HG03066 (cell line): ENCODE measurements around the gene GRM8.
"Not testable (repeated sequence)": the region's sequence is repeated elsewhere in the genome, so short reads cannot be mapped to it uniquely, and the experiment has no call there.

Source experiments
- ATAC-seq: cut with Tn5 transposase; IDR thresholded peaks from one replicate; pipeline ENCODE4 v1.9.1; 2021; ENCODE audit warnings: low read depth; ENCODE audit not compliant: unreplicated experiment

GRM8 gene

DNA sequence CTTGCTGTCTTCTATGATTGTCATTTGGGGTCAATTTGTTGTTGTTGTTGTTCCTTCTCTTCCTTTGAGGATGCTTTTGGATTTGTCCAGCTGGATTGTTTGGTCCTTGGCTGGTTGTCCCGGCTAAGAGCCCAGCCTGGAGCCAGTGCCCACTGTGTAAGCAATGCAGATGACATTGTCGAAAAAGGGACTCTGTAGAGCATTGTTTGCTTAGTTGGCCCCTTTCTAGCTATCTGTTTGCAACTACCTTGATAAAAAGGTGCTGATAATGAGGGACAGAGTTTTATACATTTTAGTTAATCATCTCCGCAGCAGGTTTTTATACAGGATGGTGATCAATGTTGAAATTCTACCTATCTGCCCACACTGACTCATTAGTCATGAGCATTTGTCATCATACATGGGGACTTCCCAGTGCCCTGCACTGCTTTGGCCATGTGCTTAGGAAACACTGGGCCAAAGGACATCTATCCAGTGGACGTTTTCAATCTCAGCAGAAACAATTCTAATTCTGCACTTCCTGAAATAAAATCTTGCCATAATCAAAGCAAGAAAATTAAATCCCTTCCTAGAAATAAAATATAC lies 311.9 kb downstream of the GRM8 start:
- ATAC-seq: no peak

DNA sequence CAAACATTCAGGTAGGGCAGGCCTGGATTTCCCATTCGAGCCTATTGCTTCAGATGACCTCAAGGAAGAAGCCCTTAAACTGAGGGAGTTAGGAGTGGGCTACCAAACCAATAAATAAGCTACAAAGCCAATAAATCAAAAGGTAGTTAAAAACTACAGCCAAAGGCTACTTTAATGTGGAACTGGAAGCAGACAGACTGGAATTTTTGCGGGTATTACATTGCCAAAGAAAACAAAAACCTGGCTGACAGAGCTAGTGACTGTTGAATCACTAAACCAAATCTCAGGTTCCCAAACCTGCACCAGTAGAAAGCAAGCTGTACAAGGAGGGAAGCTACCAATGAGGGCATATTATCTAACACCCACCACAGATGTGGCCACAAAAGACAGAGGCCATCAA lies 315.6 kb downstream of the GRM8 start:
- no peak for ATAC-seq

DNA sequence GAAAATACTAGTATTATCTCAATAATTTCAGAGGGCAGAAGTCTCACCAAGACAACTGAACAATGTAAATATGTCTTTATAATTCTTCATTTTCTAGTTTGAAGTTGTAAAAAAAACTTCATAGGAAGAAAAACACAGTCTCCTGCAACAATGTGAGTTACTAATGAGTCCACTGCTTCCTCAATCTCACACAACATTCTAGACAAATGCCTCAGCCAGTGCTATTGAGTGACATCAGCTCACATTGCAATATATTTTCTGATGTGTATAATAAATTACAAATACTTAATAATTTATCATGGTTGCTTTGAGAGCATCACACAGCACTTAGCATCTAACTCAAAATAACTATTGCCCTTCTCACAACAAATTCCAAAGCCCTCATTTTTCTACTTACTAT lies 321.2 kb downstream of the GRM8 start:
- ATAC-seq: no peak

DNA sequence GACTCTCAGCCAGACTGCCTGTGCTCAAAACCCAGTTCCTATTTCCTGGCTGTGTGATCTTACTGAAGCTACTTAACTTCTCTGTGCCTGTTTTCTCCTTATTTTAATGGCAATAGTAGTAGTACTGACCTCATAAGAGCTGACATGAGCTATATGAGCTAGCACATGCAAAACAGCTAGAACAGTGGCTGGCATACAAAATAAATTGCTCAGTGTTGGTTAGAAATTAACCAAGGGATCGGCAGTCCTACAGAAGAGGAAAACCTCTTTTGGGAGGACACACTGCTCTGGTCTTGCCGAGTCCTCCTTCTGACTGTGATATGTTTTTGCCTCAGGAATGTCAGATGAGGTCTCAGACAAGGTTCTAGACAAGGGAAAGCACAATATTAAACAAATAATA lies 322.6 kb downstream of the GRM8 start:
- no peak for ATAC-seq

DNA sequence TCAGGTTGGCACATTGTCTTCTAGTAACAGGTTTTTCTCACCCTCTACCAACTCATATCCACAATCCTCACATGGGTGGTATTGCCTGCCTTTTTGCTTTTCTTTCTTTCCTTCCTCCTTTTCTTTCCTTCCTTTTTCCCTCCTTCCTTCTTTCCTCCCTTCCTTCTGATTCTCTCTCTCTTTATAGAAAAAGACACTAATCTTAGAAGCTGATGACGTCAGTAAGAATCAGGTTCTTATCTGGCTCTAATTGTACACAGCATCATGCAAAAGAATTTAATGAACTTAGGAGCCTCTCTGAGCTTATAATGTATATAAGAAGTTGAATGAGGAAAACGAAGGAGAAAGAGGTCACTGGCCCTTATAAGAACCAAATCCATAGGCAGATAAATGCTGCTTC lies 328.3 kb downstream of the GRM8 start:
- ATAC-seq: no peak

DNA sequence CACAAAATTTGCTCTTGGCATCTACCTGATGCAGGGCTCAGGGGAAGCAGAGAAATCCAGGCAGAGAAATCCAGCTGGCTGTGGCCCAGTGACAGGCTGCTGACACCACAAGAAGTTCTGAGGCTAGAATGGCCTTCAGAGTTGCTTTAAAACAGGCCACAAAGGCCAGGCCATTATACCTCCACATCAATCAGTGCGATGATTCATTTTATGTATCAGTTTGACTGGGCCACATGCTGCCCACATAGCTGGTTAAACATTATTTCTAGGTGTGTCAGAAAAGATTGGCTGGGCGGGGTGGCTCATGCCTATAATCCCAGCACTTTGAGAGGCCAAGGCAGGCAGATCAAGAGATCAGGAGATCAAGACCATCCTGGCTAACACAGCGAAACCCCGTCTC lies 341.1 kb downstream of the GRM8 start:
- not testable (repeated sequence) for ATAC-seq

DNA sequence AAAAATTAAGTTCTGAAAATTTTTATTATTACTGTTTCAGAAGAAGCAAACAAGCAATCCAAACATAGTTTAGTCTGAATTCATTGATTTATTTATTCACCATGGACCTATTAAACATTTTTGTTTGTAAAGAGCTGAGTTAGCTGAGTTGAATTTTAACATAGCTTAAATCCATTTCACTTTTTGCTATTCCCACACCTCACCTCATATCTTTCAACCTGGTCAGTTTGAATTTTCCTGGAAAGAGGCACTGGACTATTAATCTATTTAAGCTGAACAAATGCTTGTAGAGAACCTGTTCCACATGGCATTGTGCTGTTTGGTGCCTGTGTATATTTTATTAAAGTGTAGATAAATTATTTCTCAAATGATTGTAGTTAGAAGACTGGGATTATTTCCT lies 344.2 kb downstream of the GRM8 start:
- ATAC-seq: not testable (repeated sequence)

DNA sequence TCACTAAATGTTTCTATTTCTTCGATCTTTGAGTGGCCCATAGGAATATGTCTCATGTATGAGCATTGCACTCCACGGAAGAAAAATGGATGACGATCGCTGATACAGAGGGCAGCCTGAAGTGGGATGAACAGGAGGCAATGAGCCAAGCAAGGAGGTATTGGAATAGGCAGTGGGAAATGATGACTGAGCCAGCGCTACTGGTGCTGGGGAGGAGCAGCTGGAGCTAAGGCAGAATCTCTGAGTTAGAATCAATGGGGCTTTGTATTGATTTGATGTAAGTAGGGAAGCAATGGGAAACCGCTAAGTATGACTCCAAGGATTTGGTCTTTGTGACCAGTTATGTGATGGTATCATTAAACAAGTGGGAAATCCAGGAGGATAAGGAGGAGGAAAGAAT lies 345.1 kb downstream of the GRM8 start:
- ATAC-seq: not testable (repeated sequence)

DNA sequence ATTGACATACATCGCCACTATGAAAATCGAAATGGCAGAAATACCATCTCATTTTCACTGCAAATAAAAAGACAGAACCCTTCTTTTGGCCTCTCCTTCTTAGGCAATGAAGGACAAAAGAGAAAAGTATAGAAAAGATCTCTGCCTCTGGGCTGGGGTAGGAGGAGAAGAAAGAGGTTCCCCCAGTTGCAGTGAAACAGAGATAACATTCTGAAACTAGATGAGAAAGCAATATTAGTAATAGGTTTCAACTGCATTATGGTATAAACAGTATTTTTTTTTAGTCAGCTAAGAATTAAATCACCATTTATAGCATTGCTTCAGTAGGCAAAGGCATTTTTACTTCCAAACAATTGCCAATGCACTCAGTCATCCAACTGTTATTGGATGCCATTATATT lies 347.5 kb downstream of the GRM8 start:
- not testable (repeated sequence) for ATAC-seq

DNA sequence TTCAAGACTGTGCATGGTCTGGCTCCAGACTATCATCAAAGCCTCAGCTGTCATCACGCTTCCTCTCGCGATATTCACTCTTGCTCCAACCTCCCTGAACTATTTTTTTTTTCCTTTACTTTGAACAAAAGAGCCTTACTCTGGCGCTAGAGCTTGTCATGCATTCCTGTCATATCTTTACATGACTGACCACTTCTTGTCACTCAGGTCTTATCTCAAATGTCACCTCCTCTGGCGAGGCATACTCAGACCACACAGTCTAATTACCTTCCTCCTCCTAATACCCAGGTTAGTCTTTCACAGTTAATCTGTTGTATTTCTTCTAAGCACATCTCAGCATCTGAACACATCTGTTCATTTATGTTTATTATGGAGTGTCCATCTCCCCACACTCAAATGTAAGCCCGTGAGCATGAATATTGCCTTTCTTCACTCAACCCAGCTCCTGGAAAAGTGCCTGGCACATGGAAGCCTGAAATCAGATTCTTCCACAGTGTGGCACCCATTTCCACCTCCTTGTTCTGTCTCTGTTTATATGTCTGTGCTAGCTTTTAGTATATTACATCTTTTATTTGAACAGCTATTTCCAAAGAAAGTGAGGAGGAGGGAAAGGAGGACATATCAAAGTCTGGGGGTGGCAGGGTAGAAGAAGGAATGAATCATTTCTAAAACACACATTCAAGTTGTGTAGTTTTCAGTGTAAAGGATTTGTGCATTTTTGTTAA lies 351.5 kb downstream of the GRM8 start:
- not testable (repeated sequence) for ATAC-seq

DNA sequence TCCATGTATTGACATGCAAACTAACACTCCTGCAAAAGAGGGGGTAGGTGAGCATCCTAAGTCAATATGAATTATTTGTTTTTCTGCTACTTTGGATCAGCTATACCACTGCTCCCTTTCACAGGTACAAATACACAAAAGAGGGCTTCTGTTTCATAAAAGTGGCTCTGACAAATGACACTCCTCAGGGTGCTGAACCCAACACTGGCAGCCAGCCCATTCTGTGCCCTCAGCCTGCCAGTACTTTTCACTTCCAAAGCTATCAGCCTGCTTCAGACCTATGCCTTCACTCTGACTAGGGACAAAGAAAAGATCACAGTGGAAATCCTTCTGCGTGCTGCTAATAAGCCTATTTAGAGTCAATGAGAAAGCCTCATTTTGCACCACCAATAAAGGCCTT lies 364.8 kb downstream of the GRM8 start:
- ATAC-seq: not testable (repeated sequence)

DNA sequence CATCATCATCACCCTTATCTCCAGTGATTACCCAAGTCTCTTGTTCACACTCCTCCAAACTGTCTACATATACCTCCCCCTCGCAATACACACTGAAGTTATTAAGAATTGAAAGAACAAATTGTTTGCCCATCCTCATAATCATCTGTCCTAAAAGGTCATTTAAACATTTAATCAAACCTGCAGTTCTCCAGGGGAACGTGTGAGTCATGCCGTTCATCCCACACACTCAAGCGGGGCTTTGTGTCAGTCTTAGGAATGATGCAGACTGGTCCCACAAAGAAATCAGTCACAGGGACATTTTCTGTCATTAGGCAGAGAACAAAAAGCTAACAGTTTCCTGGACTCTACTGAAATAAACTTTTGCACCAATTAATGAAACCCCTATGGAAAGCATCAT lies 365.2 kb downstream of the GRM8 start:
- ATAC-seq: not testable (repeated sequence)

DNA sequence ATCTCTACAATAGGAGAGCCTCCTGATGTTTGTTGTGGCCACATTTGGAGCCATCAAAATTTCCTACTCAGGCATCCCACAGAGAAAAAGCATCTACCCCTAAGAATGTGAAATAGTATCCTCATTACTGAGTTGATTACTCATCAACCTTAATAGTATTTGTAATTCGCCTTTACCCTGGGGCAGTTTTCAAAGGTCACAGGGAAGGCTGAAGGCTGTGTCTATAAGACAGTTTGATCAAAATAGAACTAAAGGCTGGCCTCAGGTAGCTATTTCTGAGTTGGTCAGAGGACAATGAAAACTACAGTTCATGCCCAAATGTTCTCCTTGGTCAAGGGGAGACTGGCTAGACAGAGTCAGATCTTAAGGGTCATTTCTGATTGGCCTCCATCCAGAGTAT lies 370.0 kb downstream of the GRM8 start:
- not testable (repeated sequence) for ATAC-seq

DNA sequence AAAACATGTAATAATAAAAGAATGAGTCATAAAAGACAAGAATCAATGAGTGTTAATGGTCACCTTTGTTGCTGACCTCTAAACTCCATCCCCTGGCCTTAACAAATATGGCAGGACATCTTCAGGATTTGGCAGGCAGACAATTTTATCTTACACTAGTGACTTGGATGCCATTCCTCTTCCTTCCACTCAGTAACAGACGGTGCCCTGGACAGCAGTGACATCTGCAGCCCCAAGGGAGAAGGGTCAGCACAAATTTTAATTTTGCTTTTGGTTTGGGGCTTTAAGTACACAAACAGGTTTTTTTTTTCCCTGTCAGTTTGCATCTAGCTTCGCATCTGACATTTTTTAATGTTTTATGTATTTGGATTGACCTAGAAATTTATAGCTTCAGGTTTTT lies 370.8 kb downstream of the GRM8 start:
- ATAC-seq: not testable (repeated sequence)

DNA sequence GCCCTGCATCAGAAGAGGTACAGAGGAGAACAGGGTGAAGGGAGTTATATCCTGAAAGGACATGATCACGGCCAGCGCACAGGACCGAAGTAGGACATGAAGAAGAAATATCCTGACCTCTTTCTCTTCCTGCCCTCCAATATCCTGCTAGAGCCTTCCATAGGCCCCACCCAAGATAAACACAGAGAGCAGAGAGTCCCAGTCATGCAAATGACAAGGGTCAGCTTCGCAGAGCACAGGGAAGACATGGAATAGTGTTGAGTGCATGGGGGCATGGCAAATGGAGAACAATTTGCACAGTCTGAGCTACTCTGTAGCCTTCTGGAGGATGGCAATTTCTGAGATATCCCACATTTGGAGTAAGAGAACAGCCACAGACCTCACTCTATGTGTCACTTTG lies 371.4 kb downstream of the GRM8 start:
- ATAC-seq: no peak

DNA sequence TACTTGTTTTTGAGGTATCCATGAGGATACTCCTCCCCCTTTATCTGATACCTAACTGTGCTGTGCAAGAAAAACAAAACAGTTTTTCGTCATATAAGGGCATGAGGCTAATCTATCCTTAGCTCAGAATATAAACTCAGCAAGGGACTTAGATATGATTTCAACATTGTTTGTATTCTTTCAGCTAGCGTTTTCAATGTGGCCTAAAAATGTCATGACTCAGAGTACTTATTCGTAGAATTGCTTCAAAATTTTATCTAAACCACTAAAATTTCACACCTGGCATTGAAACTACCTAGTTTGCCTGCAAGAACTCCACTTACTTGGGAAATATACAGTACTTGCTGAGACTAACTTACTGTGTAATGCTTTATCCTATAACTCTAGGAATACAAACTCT lies 376.2 kb downstream of the GRM8 start:
- not testable (repeated sequence) for ATAC-seq

DNA sequence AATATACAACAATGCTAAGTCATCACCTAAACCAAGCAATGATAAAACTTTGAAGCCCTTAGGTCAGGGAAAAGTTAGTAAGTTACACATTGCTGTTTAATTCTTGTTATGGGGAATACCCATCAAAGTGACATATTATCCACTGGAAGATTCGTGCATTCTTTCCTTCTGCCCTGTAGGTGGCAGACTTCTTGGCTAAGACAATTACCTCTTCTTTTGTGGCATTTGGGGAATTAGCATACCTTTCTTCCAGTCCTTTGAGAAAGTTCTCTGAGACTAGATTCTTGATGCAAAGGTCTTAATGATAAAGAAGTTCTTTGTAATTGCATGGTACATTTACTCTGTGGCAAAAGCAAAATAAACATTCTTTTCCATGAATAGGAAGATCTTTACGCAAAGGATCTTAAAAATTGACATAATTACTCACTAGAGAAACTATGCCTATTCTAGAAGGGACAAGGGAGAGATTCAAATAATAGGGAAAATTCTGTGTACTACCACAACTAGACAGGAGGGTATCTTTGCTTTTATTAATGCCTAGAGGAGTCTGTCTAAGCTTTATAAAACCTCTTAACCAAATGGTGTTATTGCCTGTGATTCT lies 395.9 kb downstream of the GRM8 start:
- no peak for ATAC-seq

DNA sequence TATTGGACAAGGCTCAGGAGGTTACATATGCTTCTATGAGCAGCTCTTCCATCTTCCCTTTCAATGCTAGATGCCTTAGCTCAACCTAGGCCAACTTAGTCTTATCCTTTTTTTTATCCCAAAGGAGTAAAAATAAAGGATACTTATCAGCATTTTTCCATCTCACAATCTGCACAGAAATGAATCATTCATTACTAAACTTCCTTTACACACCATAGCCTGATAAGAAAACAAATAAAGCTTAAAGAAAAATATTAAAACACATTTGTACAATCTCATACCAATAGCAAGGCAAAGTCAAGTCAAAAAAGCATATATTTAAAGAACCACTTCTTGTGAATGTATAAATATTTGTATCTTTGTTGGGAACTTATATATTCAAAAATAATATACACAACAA lies 407.4 kb downstream of the GRM8 start:
- ATAC-seq: no peak

DNA sequence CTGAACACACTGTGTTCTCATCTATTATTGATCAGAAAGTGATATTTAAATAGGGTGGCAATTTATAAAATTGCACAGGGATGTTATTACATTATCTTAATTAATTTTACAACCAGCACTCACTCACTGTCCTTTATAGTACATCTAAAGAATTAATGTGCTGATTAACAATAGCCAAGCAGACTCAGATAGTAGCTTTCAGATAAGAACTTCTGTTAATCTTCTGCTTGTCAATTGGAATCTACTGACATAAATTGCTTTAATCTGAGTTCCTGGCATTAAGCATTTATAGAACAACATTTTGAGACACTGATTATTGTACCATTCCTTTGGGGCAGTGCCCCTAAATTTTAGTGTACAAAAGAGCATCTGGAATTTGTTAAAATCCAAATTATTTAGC lies 408.9 kb downstream of the GRM8 start:
- ATAC-seq: no peak

DNA sequence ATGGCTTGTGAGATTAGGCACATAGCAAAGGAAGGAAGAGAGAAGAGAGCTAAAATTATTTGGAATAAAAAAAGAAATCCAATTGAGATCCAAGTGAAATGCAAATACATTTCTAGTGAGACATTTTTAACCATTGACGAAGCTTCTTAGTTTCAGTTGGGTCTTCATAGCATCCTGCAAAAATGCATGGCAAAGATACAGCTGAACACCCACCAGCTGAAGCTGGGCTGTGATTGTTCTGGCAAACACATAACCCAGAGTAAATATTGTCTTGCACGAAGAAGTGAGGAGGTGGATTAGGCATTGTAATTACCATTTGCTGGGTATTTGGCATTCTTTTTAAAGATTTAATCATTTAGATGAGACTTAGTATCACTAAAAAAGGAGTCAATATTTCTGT lies 409.4 kb downstream of the GRM8 start:
- ATAC-seq: no peak

DNA sequence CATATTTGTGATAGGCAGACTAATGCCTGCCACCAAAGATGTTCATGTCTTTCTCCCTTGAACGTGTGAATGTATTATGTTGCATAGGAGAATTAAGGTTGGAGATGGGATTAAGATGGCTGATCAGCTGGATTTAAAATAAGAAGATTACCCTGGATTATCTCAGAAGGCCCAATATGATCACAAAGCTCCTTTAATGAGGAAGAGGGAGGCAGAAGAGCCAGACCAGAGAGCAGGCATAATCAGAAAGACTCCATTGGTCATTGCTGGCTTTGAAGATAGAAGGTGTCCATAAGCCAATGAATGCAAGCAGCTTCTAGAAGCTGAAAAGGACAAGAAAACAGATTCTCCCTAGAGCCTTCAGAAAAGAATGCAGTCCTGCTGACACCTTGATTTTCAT lies 410.3 kb downstream of the GRM8 start:
- ATAC-seq: no peak

DNA sequence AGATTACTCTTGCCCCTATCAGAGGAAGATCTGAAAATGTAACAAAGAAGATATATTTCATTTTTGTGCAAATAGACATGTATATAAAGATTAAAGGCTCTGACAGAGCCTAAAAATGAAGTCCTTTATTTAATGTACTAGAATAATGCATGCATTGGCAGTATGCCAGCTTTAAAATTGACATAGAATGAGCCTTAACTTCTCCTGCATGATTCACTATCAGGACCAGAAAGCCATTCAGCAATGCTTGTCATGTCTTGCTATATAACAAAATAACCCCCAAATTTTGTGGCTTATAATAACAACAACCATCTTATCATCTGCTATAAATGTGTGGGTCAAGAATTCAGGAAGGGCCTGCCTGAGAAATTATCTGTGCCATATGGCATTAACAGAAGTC lies 411.9 kb downstream of the GRM8 start:
- ATAC-seq: no peak
